Liver (tissue), 9 donors: ENCODE measurements around the gene SLC8A1. TPM values are rescaled to one million over a fixed set of nuclear protein-coding genes. Genes with fewer than 3 reads are reported as not detected.

Experiments used
- DNase-seq: peaks from one replicate; pipeline ENCODE4 v3.0.0-alpha.2; 2017; ENCODE audit warnings: low spot score
- H3K27ac ChIP-seq, 2 donors: one replicate each; pipeline ENCODE4 v1.7.0; 2013; ENCODE audit warnings: inconsistent platforms in 2 of 2, low read length in 2 of 2, control low read depth in 1 of 2, low read depth in 1 of 2, mild to moderate bottlenecking in 1 of 2
- H3K27me3 ChIP-seq, 4 donors: one replicate each; pipeline versions ENCODE4 v1.6.1 to v1.7.0; 2013; ENCODE audit warnings: low read length in 3 of 4, inconsistent platforms in 1 of 4, mild to moderate bottlenecking in 1 of 4, moderate library complexity in 1 of 4; ENCODE audit not compliant: control insufficient read depth in 4 of 4, insufficient read depth in 4 of 4
- H3K36me3 ChIP-seq, 4 donors: one replicate each; pipeline versions ENCODE4 v1.6.1 to v1.7.0; 2013; ENCODE audit warnings: low read length in 3 of 4, mild to moderate bottlenecking in 3 of 4, low read depth in 1 of 4, moderate library complexity in 1 of 4; ENCODE audit not compliant: control insufficient read depth in 4 of 4, insufficient read depth in 3 of 4
- H3K4me1 ChIP-seq, 4 donors: one replicate each; pipeline versions ENCODE4 v1.6.1 to v1.7.0; 2013; ENCODE audit warnings: low read length in 3 of 4, mild to moderate bottlenecking in 3 of 4, moderate library complexity in 1 of 4; ENCODE audit not compliant: control insufficient read depth in 4 of 4, insufficient read depth in 4 of 4
- H3K4me3 ChIP-seq, 3 donors: one replicate each; pipeline versions ENCODE4 v1.6.1 to v1.7.0; 2013; ENCODE audit warnings: low read length in 3 of 3, control low read depth in 1 of 3, low read depth in 1 of 3, mild to moderate bottlenecking in 1 of 3
- H3K9ac ChIP-seq, 2 donors: one replicate each; pipeline ENCODE4 v1.7.0; 2013; ENCODE audit warnings: low read length in 2 of 2, mild to moderate bottlenecking in 2 of 2, moderate library complexity in 2 of 2, control low read depth in 1 of 2, low read depth in 1 of 2
- H3K9me3 ChIP-seq, 4 donors: one replicate each; pipeline versions ENCODE4 v1.6.1 to v1.7.0; 2013; ENCODE audit warnings: low read length in 3 of 4; ENCODE audit not compliant: control insufficient read depth in 4 of 4
- ATF3 ChIP-seq: IDR thresholded peaks from 2 replicates; pipeline ENCODE4 v1.6.1; 2016; ENCODE audit warnings: antibody characterized with exemption
- CTCF ChIP-seq: fragments of 150-350 bp; IDR thresholded peaks from 2 replicates; pipeline ENCODE4 v1.5.1; 2017; ENCODE audit warnings: improper control_type of control experiment, low read depth, low read length; ENCODE audit not compliant: missing input control
- EGR1 ChIP-seq, 2 donors: IDR thresholded peaks; 2 replicates each; pipeline ENCODE4 v1.6.1; 2016 to 2018; ENCODE audit warnings: antibody characterized with exemption in 2 of 2, low read depth in 2 of 2
- FOXA1 ChIP-seq: IDR thresholded peaks from 2 replicates; pipeline ENCODE4 v1.6.1; 2016; ENCODE audit warnings: antibody characterized with exemption
- GABPA ChIP-seq, 2 donors: IDR thresholded peaks in 1 of 2; conservative IDR thresholded peaks in 1 of 2; 2 replicates each; pipeline ENCODE4 v1.6.1; 2016; ENCODE audit warnings: antibody characterized with exemption in 2 of 2, mild to moderate bottlenecking in 1 of 2, moderate library complexity in 1 of 2
- HNF4A ChIP-seq, 2 donors: conservative IDR thresholded peaks; 2 replicates each; pipeline ENCODE4 v1.6.1; 2016; ENCODE audit warnings: antibody characterized with exemption in 2 of 2, mild to moderate bottlenecking in 2 of 2
- HNF4G ChIP-seq: IDR thresholded peaks from 2 replicates; pipeline ENCODE4 v1.6.1; 2016; ENCODE audit warnings: antibody characterized with exemption
- JUND ChIP-seq, 2 donors: IDR thresholded peaks; 2 replicates each; pipeline ENCODE4 v1.6.1; 2016; ENCODE audit warnings: antibody characterized with exemption in 2 of 2
- MAX ChIP-seq: IDR thresholded peaks from 2 replicates; pipeline ENCODE4 v1.6.1; 2016; ENCODE audit warnings: antibody characterized with exemption
- NR2F2 ChIP-seq: IDR thresholded peaks from 2 replicates; pipeline ENCODE4 v1.6.1; 2016; ENCODE audit warnings: antibody characterized with exemption
- RAD21 ChIP-seq, 2 donors: IDR thresholded peaks; 2 replicates each; pipeline ENCODE4 v1.6.1; 2016; ENCODE audit warnings: antibody characterized with exemption in 2 of 2, mild to moderate bottlenecking in 2 of 2
- REST ChIP-seq: IDR thresholded peaks from 2 replicates; pipeline ENCODE4 v1.6.1; 2016; ENCODE audit warnings: antibody characterized with exemption, mild to moderate bottlenecking
- RXRA ChIP-seq, 2 donors: IDR thresholded peaks; 2 replicates each; pipeline ENCODE4 v1.6.1; 2017 to 2018; ENCODE audit warnings: antibody characterized with exemption in 2 of 2, mild to moderate bottlenecking in 1 of 2
- SP1 ChIP-seq: IDR thresholded peaks from 2 replicates; pipeline ENCODE4 v1.6.1; 2018; ENCODE audit warnings: antibody characterized with exemption, mild to moderate bottlenecking
- TAF1 ChIP-seq: conservative IDR thresholded peaks from 2 replicates; pipeline ENCODE4 v1.6.1; 2016; ENCODE audit warnings: antibody characterized with exemption, mild to moderate bottlenecking
- YY1 ChIP-seq: IDR thresholded peaks from 2 replicates; pipeline ENCODE4 v1.6.1; 2016; ENCODE audit warnings: antibody characterized with exemption, mild to moderate bottlenecking
- ZBTB33 ChIP-seq: IDR thresholded peaks from 2 replicates; pipeline ENCODE4 v1.6.1; 2016; ENCODE audit warnings: antibody characterized with exemption
- WGBS: extraction: QIAGEN DNeasy Blood & Tissue Kit; methylation state at CpG from one replicate; pipeline ENCODE4 v1.1.7; 2013; 5-methylcytosine and 5-hydroxymethylcytosine counted together
- polyA plus RNA-seq, 2 donors: library from polyadenylated mRNA; stranded (reverse) in 1 of 2; unstranded in 1 of 2; fragments of 200-250 nt in 1 of 2; fragments of >200 nt in 1 of 2; fragmentation: Nextera tagmentation in 1 of 2; extraction: Ambion mirVana in 1 of 2; gene quantifications; one replicate each; pipeline versions ENCODE4 v1.2.1 to v1.2.3, GENCODE V29; 2013 to 2015
- total RNA-seq, 2 donors: library from RNA; depleted of rRNA; stranded (reverse); fragments of >200 nt; gene quantifications; one replicate each; pipeline ENCODE4 v1.2.3, GENCODE V29; 2014
- donor health status: healthy.
- donor health status: healthy.
- donor health status: healthy.
- donor health status: healthy.
- donor health status: healthy.

The SLC8A1 gene
- total and polyA plus RNA-seq, 4 donors: 1.2 to 18.5 (median 8.2) TPM

GRCh38 chr2:40483549-40484243 is 31.8 kb upstream of the SLC8A1 start:
- DNase-seq: no peak
- H3K36me3 ChIP-seq: no peaks in the 10 kb centered on the region
- 45% methylated on average over 3 of the region's 3 CpGs for WGBS
- H3K27me3 ChIP-seq: no peaks in the 10 kb centered on the region
- no peak overlapping the region for H3K4me3 ChIP-seq
- TF ChIP-seq YY1 (no peak), JUND (IDR thresholded peaks at IDR 0.05) (no peak), EGR1 (IDR thresholded peaks at IDR 0.05; ENCODE audit: low read depth in 2 of 2) (no peak), HNF4G (no peak), CTCF (no peak), REST (no peak), NR2F2 (no peak), GABPA (IDR thresholded peaks at IDR 0.05 in 1 of 2, conservative IDR thresholded peaks at IDR 0.05 in 1 of 2) (no peak), HNF4A (conservative IDR thresholded peaks at IDR 0.05) (no peak), RXRA (IDR thresholded peaks at IDR 0.05) (no peak), FOXA1 (no peak), TAF1 (no peak), SP1 (no peak), RAD21 (IDR thresholded peaks at IDR 0.05) (no peak), MAX (no peak)
- no peaks in the 10 kb centered on the region for H3K9me3 ChIP-seq
- H3K27ac ChIP-seq: no peak overlapping the region
- peaks cover 0 to 4% (median 0%) of the 10 kb centered on the region in 4 donors for H3K4me1 ChIP-seq
- H3K9ac ChIP-seq: no peak overlapping the region

- no peaks in the 10 kb centered on the region for H3K36me3 ChIP-seq
- no peaks in the 10 kb centered on the region for H3K4me1 ChIP-seq
- H3K4me3 ChIP-seq: no peak overlapping the region
- DNase-seq: no peak
- H3K27me3 ChIP-seq: no peaks in the 10 kb centered on the region
- H3K27ac ChIP-seq: no peak overlapping the region
- no peaks in the 10 kb centered on the region for H3K9me3 ChIP-seq
- 81% methylated on average over 5 of the region's 5 CpGs for WGBS
- H3K9ac ChIP-seq: no peak overlapping the region
- TF ChIP-seq MAX (no peak), ZBTB33 (no peak), NR2F2 (no peak), YY1 (no peak), GABPA (IDR thresholded peaks at IDR 0.05 in 1 of 2, conservative IDR thresholded peaks at IDR 0.05 in 1 of 2) (no peak), HNF4G (no peak), ATF3 (no peak), JUND (IDR thresholded peaks at IDR 0.05) (no peak), SP1 (no peak), REST (no peak), EGR1 (IDR thresholded peaks at IDR 0.05; ENCODE audit: low read depth in 2 of 2) (no peak), RXRA (IDR thresholded peaks at IDR 0.05) (no peak), RAD21 (IDR thresholded peaks at IDR 0.05) (no peak)
These were observed 28.7 kb upstream of the SLC8A1 start for GRCh38 chr2:40480596-40480995.
